Trophoblast cell (in vitro differentiated cells and primary cell): ENCODE data around the gene SFRP4.
A peak's percentile ranks its signal among the peaks of the same experiment; 100 is the strongest.

ENCODE experiments used
- DNase-seq, 2 donors: peaks; one replicate each; pipeline ENCODE4 v3.0.0-alpha.2; 2016
- H2AFZ ChIP-seq: 2 replicates; pipeline ENCODE4 v1.6.1; 2013; ENCODE audit warnings: low read length, moderate library complexity, mild to moderate bottlenecking; ENCODE audit not compliant: insufficient read depth, poor library complexity
- H2AK5ac ChIP-seq: 2 replicates; pipeline ENCODE4 v1.6.1; 2013; ENCODE audit warnings: mild to moderate bottlenecking, low read length
- H2BK120ac ChIP-seq: 2 replicates; pipeline ENCODE4 v1.6.1; 2013; ENCODE audit warnings: low read length, mild to moderate bottlenecking, moderate library complexity; ENCODE audit not compliant: insufficient read depth, poor library complexity
- H2BK12ac ChIP-seq: 2 replicates; pipeline ENCODE4 v1.6.1; 2013; ENCODE audit warnings: mild to moderate bottlenecking, low read length, moderate library complexity
- H2BK5ac ChIP-seq: 2 replicates; pipeline ENCODE4 v1.6.1; 2013; ENCODE audit warnings: low read length, low read depth, moderate library complexity, mild to moderate bottlenecking; ENCODE audit not compliant: poor library complexity
- H3K14ac ChIP-seq: 2 replicates; pipeline ENCODE4 v1.6.1; 2013; ENCODE audit warnings: mild to moderate bottlenecking, low read length
- H3K18ac ChIP-seq: 2 replicates; pipeline ENCODE4 v1.6.1; 2013; ENCODE audit warnings: mild to moderate bottlenecking, low read length
- H3K23ac ChIP-seq: 2 replicates; pipeline ENCODE4 v1.6.1; 2013; ENCODE audit warnings: low read length
- H3K27ac ChIP-seq: 2 replicates; pipeline ENCODE4 v1.5.1; 2013; ENCODE audit warnings: low read depth, mild to moderate bottlenecking, inconsistent platforms, low read length, moderate library complexity
- H3K27me3 ChIP-seq: 2 replicates; pipeline ENCODE4 v1.6.1; 2013; ENCODE audit warnings: inconsistent platforms, mild to moderate bottlenecking, low read length, moderate library complexity; ENCODE audit not compliant: insufficient read depth
- H3K36me3 ChIP-seq, 2 experiments: 1 replicate in 1 of 2; 2 replicates in 1 of 2; pipeline ENCODE4 v1.6.1; 2013; ENCODE audit warnings: low read length in 2 of 2, mild to moderate bottlenecking in 2 of 2, moderate library complexity in 1 of 2; ENCODE audit not compliant: insufficient read depth in 2 of 2, control insufficient read depth in 1 of 2
- H3K4ac ChIP-seq: 2 replicates; pipeline ENCODE4 v1.6.1; 2013; ENCODE audit warnings: low read depth, mild to moderate bottlenecking, low read length, moderate library complexity
- H3K4me1 ChIP-seq, 2 experiments: 1 replicate in 1 of 2; 2 replicates in 1 of 2; pipeline ENCODE4 v1.6.1; 2013; ENCODE audit warnings: low read length in 2 of 2, mild to moderate bottlenecking in 2 of 2, moderate library complexity in 1 of 2; ENCODE audit not compliant: insufficient read depth in 2 of 2, control insufficient read depth in 1 of 2
- H3K4me2 ChIP-seq: 2 replicates; pipeline ENCODE4 v1.6.1; 2013; ENCODE audit warnings: inconsistent platforms, mild to moderate bottlenecking, low read length, moderate library complexity
- H3K4me3 ChIP-seq: 2 replicates; pipeline ENCODE4 v1.5.1; 2013; ENCODE audit warnings: mild to moderate bottlenecking, low read depth, low read length, inconsistent platforms
- H3K79me1 ChIP-seq: one replicate; pipeline ENCODE4 v1.6.1; 2013; ENCODE audit warnings: low read length
- H3K79me2 ChIP-seq: 2 replicates; pipeline ENCODE4 v1.6.1; 2013; ENCODE audit warnings: low read length, mild to moderate bottlenecking; ENCODE audit not compliant: control insufficient read depth, insufficient read depth, poor library complexity
- H3K9ac ChIP-seq: 2 replicates; pipeline ENCODE4 v1.6.1; 2013; ENCODE audit warnings: mild to moderate bottlenecking, low read length
- H3K9me3 ChIP-seq: 2 replicates; pipeline ENCODE4 v1.6.1; 2013; ENCODE audit warnings: low read depth, mild to moderate bottlenecking, control low read depth, inconsistent platforms, low read length; ENCODE audit not compliant: insufficient read depth
- H4K12ac ChIP-seq: 2 replicates; pipeline ENCODE4 v1.6.1; 2013; ENCODE audit warnings: low read depth, mild to moderate bottlenecking, low read length, moderate library complexity
- H4K8ac ChIP-seq: 2 replicates; pipeline ENCODE4 v1.6.1; 2013; ENCODE audit warnings: low read depth, mild to moderate bottlenecking, low read length, moderate library complexity
- H4K91ac ChIP-seq: one replicate; pipeline ENCODE4 v1.6.1; 2013; ENCODE audit warnings: low read depth, mild to moderate bottlenecking, low read length, moderate library complexity
- WGBS: extraction: QIAGEN DNeasy Blood & Tissue Kit; methylation state at CpG from one replicate; pipeline ENCODE4 v1.1.7; 2013; ENCODE audit warnings: missing lambda C conversion rate; ENCODE audit not compliant: insufficient read length, insufficient coverage; ENCODE audit errors: extremely low coverage; 5-methylcytosine and 5-hydroxymethylcytosine counted together

The SFRP4 gene

DNA sequence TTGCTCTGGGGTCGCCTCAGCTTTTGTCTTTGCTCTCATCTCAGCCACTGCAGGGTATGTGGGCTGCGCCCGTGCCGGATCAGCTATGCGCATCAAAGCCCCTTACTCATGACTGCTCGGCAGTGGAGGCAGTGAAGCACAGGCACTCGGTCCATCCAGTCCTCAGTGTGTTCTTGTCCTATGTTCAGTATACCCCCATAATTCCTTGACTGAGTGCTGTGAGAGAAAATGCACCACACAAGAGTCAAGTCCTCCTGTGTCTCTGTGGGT lies 31.3 kb upstream of the SFRP4 start:
- no peak overlapping the region for H3K23ac ChIP-seq
- no peak overlapping the region for H3K9ac ChIP-seq
- no peak overlapping the region for H3K27ac ChIP-seq
- H4K91ac ChIP-seq, result no peak overlapping the region
- H3K4me1 ChIP-seq, result peaks cover 0 to 1% of the 10 kb centered on the region in 2 experiments
- no peak overlapping the region for H3K4me2 ChIP-seq
- no peak overlapping the region for H2BK120ac ChIP-seq
- no peak overlapping the region for H2BK5ac ChIP-seq
- no peaks in the 10 kb centered on the region for H3K36me3 ChIP-seq
- H3K14ac ChIP-seq, result no peak overlapping the region
- H3K79me2 ChIP-seq, result no peaks in the 10 kb centered on the region
- H2BK12ac ChIP-seq, result no peak overlapping the region
- no peaks in the 10 kb centered on the region for H3K9me3 ChIP-seq
- no peak overlapping the region for H3K18ac ChIP-seq
- no peak overlapping the region for H4K8ac ChIP-seq
- no CpG with 5 or more reads among the region's 7 CpGs for WGBS
- H2AK5ac ChIP-seq, result no peak overlapping the region
- H3K27me3 ChIP-seq, result no peaks in the 10 kb centered on the region
- H3K4me3 ChIP-seq, result no peak overlapping the region
- H4K12ac ChIP-seq, result no peak overlapping the region
- no peak for DNase-seq
- H2AFZ ChIP-seq, result no peak overlapping the region
- no peak overlapping the region for H3K4ac ChIP-seq
- no peaks in the 10 kb centered on the region for H3K79me1 ChIP-seq

DNA sequence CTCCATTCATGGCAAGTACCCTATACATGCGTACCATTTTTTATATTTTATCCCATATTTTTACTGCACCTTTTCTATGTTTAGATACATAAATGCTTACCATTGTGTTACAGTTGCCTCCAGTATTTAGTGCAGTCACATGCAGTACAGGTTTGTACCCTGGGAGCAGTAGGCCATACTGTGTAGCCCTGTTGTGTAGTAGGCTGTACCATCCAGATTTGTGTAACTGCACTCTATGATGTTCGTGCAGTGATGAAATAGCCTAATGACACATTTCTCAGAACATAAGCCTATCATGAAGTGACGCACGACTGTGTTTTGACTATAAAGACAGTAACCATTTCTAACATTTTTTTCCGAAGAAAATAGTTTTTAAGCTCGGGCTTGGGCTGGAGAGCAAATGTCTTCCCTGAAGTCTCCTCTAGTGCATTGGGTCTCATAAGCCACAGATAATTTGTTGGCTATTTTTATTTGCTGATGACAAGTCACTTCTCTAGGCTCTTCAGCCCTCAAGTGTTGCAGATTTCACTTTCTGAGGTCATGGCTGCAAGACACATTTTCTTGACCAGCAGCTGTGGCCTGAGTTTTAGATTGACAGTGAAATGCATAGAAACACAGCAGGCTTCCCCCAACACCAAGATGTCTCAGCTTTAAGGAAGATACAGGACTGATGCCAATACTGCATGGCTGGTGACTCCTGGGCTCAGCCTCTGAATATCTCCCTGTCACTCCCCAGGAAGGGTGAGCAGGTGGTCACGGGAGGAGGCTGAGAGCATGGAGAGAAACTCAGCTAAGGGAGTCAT lies 30.7 kb upstream of the SFRP4 start:
- no peak overlapping the region for H4K91ac ChIP-seq
- no peak overlapping the region for H3K4me2 ChIP-seq
- no peak overlapping the region for H2BK120ac ChIP-seq
- no peak overlapping the region for H4K8ac ChIP-seq
- H3K27ac ChIP-seq, result no peak overlapping the region
- no peaks in the 10 kb centered on the region for H3K79me2 ChIP-seq
- WGBS, result no CpG with 5 or more reads among the region's 7 CpGs
- no peak overlapping the region for H3K18ac ChIP-seq
- H3K27me3 ChIP-seq, result no peaks in the 10 kb centered on the region
- H3K9me3 ChIP-seq, result no peaks in the 10 kb centered on the region
- H2AFZ ChIP-seq, result no peak overlapping the region
- no peak overlapping the region for H2AK5ac ChIP-seq
- no peak overlapping the region for H2BK12ac ChIP-seq
- no peak overlapping the region for H3K4me3 ChIP-seq
- no peak overlapping the region for H3K9ac ChIP-seq
- no peaks in the 10 kb centered on the region for H3K36me3 ChIP-seq
- DNase-seq, result no peak
- H3K79me1 ChIP-seq, result no peaks in the 10 kb centered on the region
- peaks cover 0 to 3% of the 10 kb centered on the region in 2 experiments for H3K4me1 ChIP-seq
- no peak overlapping the region for H2BK5ac ChIP-seq
- no peak overlapping the region for H3K4ac ChIP-seq
- H3K14ac ChIP-seq, result no peak overlapping the region
- no peak overlapping the region for H4K12ac ChIP-seq
- H3K23ac ChIP-seq, result no peak overlapping the region

GRCh38 chr7:37945336-37945735 lies 28.7 kb upstream of the SFRP4 start:
- no peak overlapping the region for H3K23ac ChIP-seq
- no CpG with 5 or more reads among the region's 4 CpGs for whole genome bisulfite sequencing

GRCh38 chr7:37944737-37945054 lies 28.1 kb upstream of the SFRP4 start:
- H3K27me3 ChIP-seq, result no peaks in the 10 kb centered on the region

More at GRCh38 chr7:37945336-37945735, 28.7 kb upstream of the SFRP4 start:
- Histone ChIP-seq H3K9me3 (no peaks in the 10 kb centered on the region), H2AK5ac (no peak overlapping the region), H3K27ac (no peak overlapping the region), H3K79me2 (no peaks in the 10 kb centered on the region), H3K4ac (no peak overlapping the region), H3K27me3 (no peaks in the 10 kb centered on the region), H2AFZ (no peak overlapping the region), H2BK12ac (no peak overlapping the region), H3K4me3 (no peak overlapping the region), H3K4me2 (no peak overlapping the region), H3K9ac (no peak overlapping the region), H4K91ac (no peak overlapping the region), H2BK5ac (no peak overlapping the region), H3K79me1 (no peaks in the 10 kb centered on the region), H3K14ac (no peak overlapping the region), H2BK120ac (no peak overlapping the region), H3K18ac (no peak overlapping the region), H3K4me1 (peaks cover 0 to 3% of the 10 kb centered on the region in 2 experiments), H3K36me3 (no peaks in the 10 kb centered on the region), H4K12ac (no peak overlapping the region), H4K8ac (no peak overlapping the region)
- DNase-seq, result peak in 1 of 2 donors; percentile 4

More at GRCh38 chr7:37944737-37945054, 28.1 kb upstream of the SFRP4 start:
- H3K27ac ChIP-seq, result no peak overlapping the region
- H3K18ac ChIP-seq, result no peak overlapping the region
- H2BK5ac ChIP-seq, result no peak overlapping the region
- no peak overlapping the region for H2AK5ac ChIP-seq
- H3K4me2 ChIP-seq, result no peak overlapping the region
- H3K4ac ChIP-seq, result no peak overlapping the region
- no peak overlapping the region for H3K14ac ChIP-seq
- no peak for DNase-seq
- no peak overlapping the region for H3K23ac ChIP-seq
- peaks cover 0 to 3% of the 10 kb centered on the region in 2 experiments for H3K4me1 ChIP-seq
- H3K79me1 ChIP-seq, result no peaks in the 10 kb centered on the region
- no peaks in the 10 kb centered on the region for H3K9me3 ChIP-seq
- H2AFZ ChIP-seq, result no peak overlapping the region
- H4K12ac ChIP-seq, result no peak overlapping the region
- no peak overlapping the region for H3K9ac ChIP-seq
- H2BK12ac ChIP-seq, result no peak overlapping the region
- no CpG with 5 or more reads among the region's 2 CpGs for WGBS
- no peak overlapping the region for H4K8ac ChIP-seq
- no peak overlapping the region for H3K4me3 ChIP-seq
- H3K79me2 ChIP-seq, result no peaks in the 10 kb centered on the region
- no peak overlapping the region for H4K91ac ChIP-seq
- no peak overlapping the region for H2BK120ac ChIP-seq
- no peaks in the 10 kb centered on the region for H3K36me3 ChIP-seq
